Measurements from ENCODE around the gene LKAAEAR1. TPM values are rescaled to one million over a fixed set of nuclear protein-coding genes. Genes with fewer than 3 reads are reported as not detected.

Gene LKAAEAR1
- total and polyA plus RNA-seq, 2 of the 13 experiments (the other 11 are each of a cell fraction or from before 2014, with no cell fraction given): not detected

- TF ChIP-seq ZNF703 (CRISPR knock-in tag; IDR thresholded peaks at IDR 0.05; ENCODE audit: borderline replicate concordance): peak; percentile 71; the same call in 1 of the 2 replicates
- peak; percentile 23 for TF ChIP-seq SP5 (CRISPR knock-in tag; IDR thresholded peaks at IDR 0.05; ENCODE audit: borderline replicate concordance, low read depth)
- TF ChIP-seq ZNF232 (CRISPR knock-in tag; IDR thresholded peaks at IDR 0.05; ENCODE audit: borderline replicate concordance): peak; percentile 3; the same call in 1 of the 2 replicates
- no peak for TF ChIP-seq ZNF251 (CRISPR knock-in tag; IDR thresholded peaks at IDR 0.05)
- 0 out of 2 replicates have a peak, but pooled peaks have one; percentile 39 for TF ChIP-seq ZNF30 (CRISPR knock-in tag; IDR thresholded peaks at IDR 0.05)
- TF ChIP-seq IRX3 (CRISPR knock-in tag; IDR thresholded peaks at IDR 0.05; ENCODE audit: borderline replicate concordance, low read depth): peak; percentile 16
- no peak for TF ChIP-seq ZNF773 (CRISPR knock-in tag; IDR thresholded peaks at IDR 0.05; ENCODE audit: borderline replicate concordance)
- 0 out of 2 replicates have a peak, but pooled peaks have one; percentile 13 for TF ChIP-seq NFKB2 (CRISPR knock-in tag; IDR thresholded peaks at IDR 0.05; ENCODE audit: borderline replicate concordance)
- no peak; the same call in 1 of the 2 replicates for TF ChIP-seq ZBTB42 (CRISPR knock-in tag; IDR thresholded peaks at IDR 0.05)
- TF ChIP-seq NCOR1 (IDR thresholded peaks at IDR 0.05; ENCODE audit: borderline replicate concordance, low read length): peak; percentile 22; the same call in 1 of the 2 replicates
- TF ChIP-seq FOXK1 (CRISPR knock-in tag; IDR thresholded peaks at IDR 0.05; ENCODE audit: borderline replicate concordance, low read depth): peak; percentile 53
- peak; percentile 5; the same call in 1 of the 2 replicates for TF ChIP-seq RFX1 (IDR thresholded peaks at IDR 0.05)
- TF ChIP-seq LCORL (IDR thresholded peaks at IDR 0.05): no peak
- TF ChIP-seq LCORL (CRISPR knock-in tag; IDR thresholded peaks at IDR 0.05): peak; percentile 61; the same call in 1 of the 2 replicates
- TF ChIP-seq ZNF337 (CRISPR knock-in tag; IDR thresholded peaks at IDR 0.05; ENCODE audit: borderline replicate concordance, low read depth): no peak
- TF ChIP-seq ZNF143 (CRISPR knock-in tag; IDR thresholded peaks at IDR 0.05): peak; percentile 44; the same call in 1 of the 2 replicates
- TF ChIP-seq ASH2L (IDR thresholded peaks at IDR 0.05; ENCODE audit: insufficient read length, low read depth, low read length): peak; percentile 33
- no peak for TF ChIP-seq ZBTB4 (CRISPR knock-in tag; IDR thresholded peaks at IDR 0.05; ENCODE audit: borderline replicate concordance)
- peak; percentile 63; the same call in 1 of the 2 replicates for TF ChIP-seq KLF12 (CRISPR knock-in tag; IDR thresholded peaks at IDR 0.05; ENCODE audit: borderline replicate concordance)
- no peak for TF ChIP-seq FOXA1 (IDR thresholded peaks at IDR 0.05)
- TF ChIP-seq FOXA1 (CRISPR knock-in tag; IDR thresholded peaks at IDR 0.05): peak; percentile 2; the same call in 1 of the 2 replicates
- TF ChIP-seq PLSCR1 (CRISPR knock-in tag; IDR thresholded peaks at IDR 0.05; ENCODE audit: borderline replicate concordance): no peak
- no peak; the same call in 1 of the 2 replicates for TF ChIP-seq ZNF589 (CRISPR knock-in tag; conservative IDR thresholded peaks at IDR 0.05)
- TF ChIP-seq ATF6 (CRISPR knock-in tag; conservative IDR thresholded peaks at IDR 0.05): 0 out of 2 replicates have a peak, but pooled peaks have one; percentile 15
Observed at GRCh38 chr20:64063389-64064144, 20.6 kb downstream of the LKAAEAR1 start (continued).

Data from HepG2 (cell line).